ENCODE data around the gene C6orf141. TPM values are rescaled to one million over a fixed set of nuclear protein-coding genes. Genes with fewer than 3 reads are reported as not detected.

Gene C6orf141
- total and polyA plus RNA-seq, 10 of the 15 experiments (the other 5 are each of a cell fraction or from before 2014, with no cell fraction given), result 0.05 to 0.19 TPM; not detected in 8

- ChIA-PET RAD21 (ENCODE audit: unreplicated experiment) (interaction anchor here (0.9 to 3.2 kb wide), 6 partner anchors 22 to 317 kb away, joined by 3 to 14 read pairs (median 4); partner anchors contain the start of gene CRISP3), CTCF (interaction anchor here (0.6 to 6.2 kb wide), 27 partner anchors 10 to 428 kb away, joined by 3 to 98 read pairs (median 5); no protein-coding TSS in a partner anchor), POLR2A (interaction anchor here (0.6 to 0.7 kb wide), 2 partner anchors 67 to 124 kb away, joined by 3 read pairs; no protein-coding TSS in a partner anchor), SMC1A (ENCODE audit: uncharacterized antibody, unreplicated experiment) (interaction anchor here (0.9 to 2.2 kb wide), 13 partner anchors 9 to 383 kb away, joined by 3 to 10 read pairs (median 3); partner anchors contain the start of gene C6orf141)
- no peak overlapping the region for H3K27ac ChIP-seq (ENCODE audit: control insufficient read depth, insufficient read depth)
- 0% methylated on average over 3 of the region's 3 CpGs for WGBS (ENCODE audit: insufficient coverage, insufficient replicate concordance, low lambda C conversion rate, missing lambda C conversion rate)
- BruUV-seq (replicated peaks), result no TSS peak
- no peaks in the 10 kb centered on the region for H3K27me3 ChIP-seq (replicated peaks in 1 of 2; ENCODE audit: control insufficient read depth in 2 of 2, insufficient read depth in 2 of 2, low read length in 1 of 2)
- no peak overlapping the region for H3K4me2 ChIP-seq (ENCODE audit: control insufficient read depth, insufficient read depth)
- in situ Hi-C loops (cut with MboI), result loop anchor here (5.0 kb wide), 1 partner anchor 315 kb away; no protein-coding TSS in a partner anchor
- no peaks in the 10 kb centered on the region for H3K4me1 ChIP-seq (ENCODE audit: control insufficient read depth, insufficient read depth, low read length)
- no peak overlapping the region for H3K9ac ChIP-seq (ENCODE audit: control insufficient read depth, insufficient read depth, low read length)
- FAIRE-seq (peak; percentile 66), DNase-seq (ENCODE audit: low read depth, low spot score) (no peak), ATAC-seq (peak; percentile 99)
- H3K79me2 ChIP-seq (ENCODE audit: control insufficient read depth, insufficient read depth, low read length), result no peaks in the 10 kb centered on the region
- H3K4me3 ChIP-seq, result no peak overlapping the region
- TF ChIP-seq RAD21 (IDR thresholded peaks at IDR 0.05; ENCODE audit: insufficient read depth, low read depth, low read length), result peak; percentile 68
- TF ChIP-seq CEBPZ (IDR thresholded peaks at IDR 0.05; ENCODE audit: low read depth, low read length), result no peak
- TF ChIP-seq ATF3 (IDR thresholded peaks at IDR 0.05; ENCODE audit: borderline replicate concordance, extremely low read depth, low read depth, low read length), result peak; percentile 26; the same call in 1 of the 2 replicates
- TF ChIP-seq CTCF (IDR thresholded peaks at IDR 0.05 in 2 of 3, conservative IDR thresholded peaks at IDR 0.05 in 1 of 3; ENCODE audit: control insufficient read depth in 2 of 3, extremely low read depth in 1 of 3, insufficient read depth in 1 of 3, low read depth in 3 of 3, low read length in 3 of 3), result peak; percentile 62 to 93 (median 81); a peak in 5 of 6 replicates
- no peak for TF ChIP-seq KLF5 (IDR thresholded peaks at IDR 0.05; ENCODE audit: partially characterized antibody)
- peak; percentile 85 for TF ChIP-seq SMC3 (IDR thresholded peaks at IDR 0.05; ENCODE audit: borderline replicate concordance, low read length)
- TF ChIP-seq, protein P1, sequence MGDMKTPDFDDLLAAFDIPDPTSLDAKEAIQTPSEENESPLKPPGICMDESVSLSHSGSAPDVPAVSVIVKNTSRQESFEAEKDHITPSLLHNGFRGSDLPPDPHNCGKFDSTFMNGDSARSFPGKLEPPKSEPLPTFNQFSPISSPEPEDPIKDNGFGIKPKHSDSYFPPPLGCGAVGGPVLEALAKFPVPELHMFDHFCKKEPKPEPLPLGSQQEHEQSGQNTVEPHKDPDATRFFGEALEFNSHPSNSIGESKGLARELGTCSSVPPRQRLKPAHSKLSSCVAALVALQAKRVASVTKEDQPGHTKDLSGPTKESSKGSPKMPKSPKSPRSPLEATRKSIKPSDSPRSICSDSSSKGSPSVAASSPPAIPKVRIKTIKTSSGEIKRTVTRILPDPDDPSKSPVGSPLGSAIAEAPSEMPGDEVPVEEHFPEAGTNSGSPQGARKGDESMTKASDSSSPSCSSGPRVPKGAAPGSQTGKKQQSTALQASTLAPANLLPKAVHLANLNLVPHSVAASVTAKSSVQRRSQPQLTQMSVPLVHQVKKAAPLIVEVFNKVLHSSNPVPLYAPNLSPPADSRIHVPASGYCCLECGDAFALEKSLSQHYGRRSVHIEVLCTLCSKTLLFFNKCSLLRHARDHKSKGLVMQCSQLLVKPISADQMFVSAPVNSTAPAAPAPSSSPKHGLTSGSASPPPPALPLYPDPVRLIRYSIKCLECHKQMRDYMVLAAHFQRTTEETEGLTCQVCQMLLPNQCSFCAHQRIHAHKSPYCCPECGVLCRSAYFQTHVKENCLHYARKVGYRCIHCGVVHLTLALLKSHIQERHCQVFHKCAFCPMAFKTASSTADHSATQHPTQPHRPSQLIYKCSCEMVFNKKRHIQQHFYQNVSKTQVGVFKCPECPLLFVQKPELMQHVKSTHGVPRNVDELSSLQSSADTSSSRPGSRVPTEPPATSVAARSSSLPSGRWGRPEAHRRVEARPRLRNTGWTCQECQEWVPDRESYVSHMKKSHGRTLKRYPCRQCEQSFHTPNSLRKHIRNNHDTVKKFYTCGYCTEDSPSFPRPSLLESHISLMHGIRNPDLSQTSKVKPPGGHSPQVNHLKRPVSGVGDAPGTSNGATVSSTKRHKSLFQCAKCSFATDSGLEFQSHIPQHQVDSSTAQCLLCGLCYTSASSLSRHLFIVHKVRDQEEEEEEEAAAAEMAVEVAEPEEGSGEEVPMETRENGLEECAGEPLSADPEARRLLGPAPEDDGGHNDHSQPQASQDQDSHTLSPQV (IDR thresholded peaks at IDR 0.05), result peak; percentile 82
- TF ChIP-seq SMARCA5 (IDR thresholded peaks at IDR 0.05), result peak; percentile 28; the same call in 1 of the 2 replicates
- H3K9me3 ChIP-seq (replicated peaks; ENCODE audit: control insufficient read depth, insufficient read depth, low read length), result no peaks in the 10 kb centered on the region
- no peaks in the 10 kb centered on the region for H3K36me3 ChIP-seq (ENCODE audit: control insufficient read depth in 2 of 2, insufficient read depth in 2 of 2, low read length in 1 of 2)
- intact Hi-C loops (cut with micrococcal nuclease; ENCODE audit: unreplicated experiment), result loop anchor here (1.0 kb wide), 2 partner anchors 75 to 317 kb away; no protein-coding TSS in a partner anchor
- H2AFZ ChIP-seq (ENCODE audit: control insufficient read depth, low read depth, low read length), result 0 out of 2 replicates have a peak overlapping the region, but pooled peaks have one; percentile 2
- H4K20me1 ChIP-seq (ENCODE audit: control insufficient read depth, insufficient read depth), result no peaks in the 10 kb centered on the region
These were observed 18.5 kb upstream of the C6orf141 start for GRCh38 chr6:49531774-49532569.
